ENCODE data around the gene JAG2.

Gene JAG2

DNA sequence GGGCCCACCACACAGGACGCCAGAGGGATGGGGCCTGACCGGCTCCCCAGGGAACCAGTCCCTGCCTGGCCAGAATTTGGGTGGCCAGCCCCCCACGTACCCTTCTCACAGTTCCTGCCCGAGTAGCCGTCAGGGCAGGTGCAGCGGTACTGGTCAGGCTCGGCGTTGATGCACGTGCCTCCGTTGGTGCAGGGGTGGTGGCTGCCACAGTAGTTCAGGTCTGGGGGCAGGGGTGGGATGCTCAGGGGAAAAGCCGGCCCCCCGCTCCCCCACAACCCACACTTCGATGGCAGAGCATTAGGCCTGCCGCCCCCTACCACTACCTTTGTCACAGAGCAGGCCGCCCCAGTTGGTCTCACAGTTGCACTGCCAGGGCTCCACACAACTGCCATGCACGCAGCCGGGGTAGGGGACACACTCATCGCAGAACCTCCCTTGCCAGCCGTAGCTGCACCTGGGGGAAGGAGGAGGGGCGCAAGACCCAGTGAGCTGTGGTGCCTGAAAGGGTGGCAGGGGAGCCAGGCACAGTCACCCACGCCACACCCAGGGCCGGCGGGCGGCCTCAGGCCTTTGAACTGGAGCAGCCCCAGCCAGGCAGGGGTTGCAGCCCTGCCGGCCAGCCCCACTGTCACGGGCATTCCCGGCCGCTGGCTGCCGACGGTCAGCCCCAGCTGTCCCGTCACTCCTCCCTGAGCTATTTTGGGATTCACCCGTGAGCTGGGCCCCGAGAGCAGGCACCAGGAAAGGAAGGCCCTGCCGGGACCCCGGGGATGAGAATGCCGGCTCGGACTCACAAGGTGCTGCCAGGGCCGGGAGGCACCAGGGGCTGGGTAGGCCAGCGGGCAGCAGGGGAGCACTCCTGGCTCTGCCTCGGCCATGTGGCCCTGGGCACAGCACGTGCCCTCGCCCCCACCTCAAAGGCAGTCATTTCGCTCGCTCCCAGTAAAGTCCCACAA is 16.5 kb downstream of the JAG2 start:
- DNase-seq: no peak

DNA sequence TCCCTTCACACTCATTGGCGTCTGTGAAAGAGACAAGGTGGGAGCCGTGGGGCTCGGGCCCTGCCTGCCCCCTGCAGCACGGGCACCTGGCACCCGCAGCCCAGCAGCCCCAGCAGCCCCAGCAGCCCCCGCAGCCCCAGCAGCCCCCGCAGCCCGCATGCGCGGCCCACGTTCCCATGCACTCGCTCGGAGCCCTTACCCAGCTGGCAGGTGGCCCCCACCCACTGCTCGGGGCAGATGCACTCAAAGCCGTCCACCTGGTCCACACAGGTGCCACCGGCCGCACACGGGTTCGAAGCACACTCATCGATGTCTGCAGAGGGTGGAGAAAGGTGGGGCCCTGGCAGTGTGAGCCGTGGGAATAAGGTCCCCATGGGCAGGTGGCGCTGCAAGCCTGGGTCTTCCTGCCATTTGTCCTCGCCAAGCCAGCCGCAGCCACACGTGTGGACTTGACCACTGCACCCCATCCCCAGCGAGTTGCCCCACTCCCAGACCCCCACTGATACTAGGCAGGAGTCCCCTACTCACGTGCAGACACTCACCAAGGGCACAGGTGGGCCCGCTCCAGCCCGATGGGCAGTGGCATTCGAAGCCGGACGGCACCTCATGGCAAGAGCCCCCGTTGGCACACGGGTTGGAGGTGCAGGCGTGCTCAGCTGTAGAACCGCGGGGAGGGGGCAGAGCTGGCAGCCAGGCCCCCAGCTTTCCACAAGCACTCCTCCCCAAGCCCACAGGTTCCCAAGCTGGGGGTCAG is 17.3 kb downstream of the JAG2 start:
- no peak for DNase-seq

DNA sequence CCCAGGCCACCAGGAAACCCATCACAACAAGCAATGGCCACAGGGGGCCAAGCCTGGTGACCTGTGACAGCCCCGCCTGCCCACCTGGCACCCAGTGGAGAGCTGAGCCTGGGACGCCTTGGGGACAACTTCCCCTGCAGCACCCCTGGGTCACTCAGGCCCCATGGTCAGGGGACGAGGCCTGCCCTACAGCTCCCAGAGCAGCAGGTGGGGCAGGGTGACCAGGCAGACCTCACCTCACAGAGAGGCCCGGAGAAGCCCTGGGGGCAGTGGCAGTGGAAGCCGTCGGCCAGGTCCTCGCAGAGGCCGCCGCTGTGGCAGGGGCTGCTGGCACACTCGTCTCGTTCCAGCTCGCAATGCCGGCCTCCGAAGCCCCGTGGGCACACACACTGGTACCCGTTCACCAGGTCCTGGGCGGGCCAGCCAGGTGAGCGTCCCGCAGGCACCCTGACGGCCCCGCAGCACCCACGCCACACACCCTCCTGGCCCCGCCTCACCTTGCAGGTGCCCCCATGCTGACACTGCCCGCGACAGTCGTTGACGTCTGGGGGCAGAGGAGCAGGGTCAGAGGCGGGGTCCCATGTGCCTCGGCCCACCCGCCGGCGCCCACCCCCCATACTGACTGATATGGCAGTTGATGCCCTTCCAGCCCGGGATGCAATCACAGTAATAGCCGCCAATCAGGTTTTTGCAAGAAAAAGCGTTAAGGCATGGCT is 18.1 kb downstream of the JAG2 start:
- DNase-seq: no peak

DNA sequence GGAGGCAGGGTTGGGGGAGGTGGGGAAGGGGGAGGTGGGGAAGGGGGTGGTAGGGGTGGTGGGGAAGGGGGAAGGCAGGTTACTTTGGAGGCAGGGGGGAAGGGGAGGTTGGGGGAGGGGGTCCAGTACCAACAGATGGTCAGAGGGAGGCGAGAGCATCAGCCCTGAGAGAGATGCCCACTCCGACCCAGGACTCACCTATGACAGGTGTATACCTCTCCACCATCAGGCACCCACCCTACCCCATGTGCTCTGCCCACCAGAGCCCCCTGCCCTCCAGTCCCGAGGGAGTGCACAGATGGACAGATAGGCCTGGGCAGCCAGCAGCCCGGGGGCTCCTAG is 18.6 kb downstream of the JAG2 start:
- DNase-seq: no peak

DNA sequence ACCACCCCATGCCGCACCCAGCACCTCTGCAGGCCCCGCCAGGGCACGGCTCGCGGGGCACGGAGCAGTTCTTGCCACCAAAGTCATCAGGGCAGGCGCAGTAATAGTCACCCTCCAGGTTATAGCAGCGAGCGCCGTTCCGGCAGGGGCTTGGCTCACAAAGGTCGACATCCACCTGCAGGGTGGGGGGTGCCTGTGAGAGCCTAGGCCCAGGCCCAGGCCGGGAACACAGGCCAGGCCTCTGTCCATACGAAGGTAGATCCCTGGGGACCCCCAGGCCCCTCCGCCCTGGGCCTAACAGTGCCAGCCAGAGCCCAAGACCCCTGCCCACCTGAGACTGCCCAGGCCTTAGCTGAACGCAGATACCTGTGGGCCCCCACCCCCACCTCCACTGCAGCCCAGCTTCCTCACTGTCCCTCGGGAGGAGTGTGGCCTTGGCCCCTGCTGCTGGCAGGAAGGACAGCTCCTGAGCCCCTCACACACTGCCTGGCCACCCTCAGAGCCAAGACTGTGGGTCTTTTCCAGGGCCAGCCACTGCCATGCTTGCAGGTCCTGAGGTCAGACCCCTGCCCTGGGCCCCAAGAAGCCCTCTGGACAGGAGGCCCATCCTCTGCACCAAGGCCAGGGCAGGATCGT is 19.3 kb downstream of the JAG2 start:
- no peak for DNase-seq

DNA sequence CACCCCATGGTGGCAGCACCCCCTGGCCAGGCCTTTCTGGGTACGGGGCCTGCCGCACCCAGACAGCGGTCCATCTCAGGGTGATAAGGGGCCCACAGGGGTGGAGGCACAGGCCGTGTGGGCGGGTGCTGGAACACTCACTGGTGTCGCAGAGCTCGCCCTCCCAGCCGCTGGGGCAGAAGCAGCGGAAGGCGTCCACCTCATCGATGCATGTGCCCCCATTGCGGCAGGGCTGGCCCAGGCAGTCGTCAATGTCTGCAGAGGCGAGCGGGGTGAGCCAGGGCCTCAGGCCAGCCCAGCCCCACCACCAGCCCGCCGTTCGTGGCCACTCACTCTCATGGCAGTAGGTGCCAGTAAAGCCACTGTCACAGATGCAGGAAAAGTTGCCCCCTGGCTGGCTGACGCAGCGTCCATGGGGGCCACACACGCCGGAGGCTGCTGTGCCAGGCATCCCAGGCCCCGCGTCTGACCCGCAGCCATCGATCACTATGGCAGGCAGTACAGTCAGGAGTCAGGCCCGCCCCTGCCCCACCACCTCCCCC is 19.9 kb downstream of the JAG2 start:
- DNase-seq: no peak

DNA sequence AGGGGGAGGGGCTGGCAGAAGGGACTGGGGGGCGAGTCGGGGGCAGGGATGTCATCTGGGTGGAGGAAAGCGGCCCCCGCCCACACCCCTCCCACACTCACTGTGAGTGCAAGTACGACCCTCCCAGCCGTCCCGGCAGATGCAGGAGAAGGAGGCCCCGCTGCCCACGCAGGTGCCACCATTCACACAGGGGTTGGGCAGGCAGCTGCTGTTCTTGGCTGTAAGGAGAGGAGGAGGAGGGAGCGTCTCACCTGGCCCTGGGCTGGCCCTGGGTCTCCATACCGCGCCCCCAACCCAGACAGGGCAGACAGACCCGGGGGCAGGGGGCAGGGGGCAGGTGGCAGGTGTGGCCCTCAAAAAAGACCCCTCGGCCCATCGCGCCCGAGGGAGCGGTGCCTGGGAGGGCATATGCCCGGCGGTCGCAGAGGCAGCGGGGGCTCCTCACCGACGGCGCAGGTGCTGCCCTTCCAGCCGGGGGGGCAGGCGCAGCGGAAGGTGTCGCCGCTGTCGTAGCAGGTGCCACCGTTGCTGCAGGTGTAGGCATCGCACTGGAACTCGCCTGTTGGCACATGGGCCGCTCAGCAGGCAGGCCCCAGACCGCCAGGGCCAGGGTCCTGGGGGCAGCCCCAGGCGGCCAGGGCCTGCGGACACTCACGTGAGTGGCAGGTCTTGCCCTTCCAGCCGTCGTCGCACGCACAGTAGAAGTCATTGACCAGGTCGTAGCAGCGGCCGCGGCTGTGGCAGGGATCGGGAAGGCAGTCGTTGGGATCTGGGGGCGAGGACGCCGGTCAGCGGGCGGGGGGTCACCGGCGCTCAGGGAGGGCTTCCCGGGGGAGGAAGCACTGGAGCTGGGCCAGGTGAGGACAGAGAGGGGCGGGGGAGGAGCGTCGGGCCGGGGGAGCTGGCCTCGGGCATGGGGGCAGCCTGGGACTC is 20.6 kb downstream of the JAG2 start:
- no peak for DNase-seq

DNA sequence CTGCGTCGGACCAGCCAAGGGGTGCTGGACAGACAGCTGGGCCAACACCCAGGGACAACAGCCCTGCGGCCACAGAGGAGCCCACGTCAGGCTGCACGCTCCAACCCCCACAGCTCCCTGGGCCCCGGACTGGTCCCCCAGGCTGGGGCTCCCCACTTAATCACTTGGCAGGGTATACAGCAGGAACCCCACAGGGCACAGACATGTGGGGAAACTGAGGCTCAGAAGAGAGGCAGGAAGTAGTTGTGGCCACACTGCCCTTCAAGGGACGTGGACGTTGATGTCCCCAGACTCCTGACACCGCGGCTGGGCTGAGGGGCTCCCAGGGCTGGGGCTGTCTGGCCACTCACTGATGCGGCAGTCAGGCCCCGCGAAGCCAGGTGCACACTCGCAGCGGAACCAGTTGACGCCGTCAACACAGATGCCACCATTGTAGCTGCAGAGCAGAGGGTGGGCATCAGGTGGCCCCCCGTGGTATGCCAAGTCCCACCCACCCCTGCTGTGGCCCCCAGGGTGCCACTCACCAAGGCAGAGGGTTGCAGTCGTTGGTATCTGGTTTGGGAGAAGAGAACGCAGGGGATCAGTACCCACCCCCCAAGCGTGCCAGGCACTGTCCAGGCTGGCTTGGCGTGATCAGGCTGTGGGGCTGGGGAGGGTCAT is 21.5 kb downstream of the JAG2 start:
- DNase-seq: no peak

DNA sequence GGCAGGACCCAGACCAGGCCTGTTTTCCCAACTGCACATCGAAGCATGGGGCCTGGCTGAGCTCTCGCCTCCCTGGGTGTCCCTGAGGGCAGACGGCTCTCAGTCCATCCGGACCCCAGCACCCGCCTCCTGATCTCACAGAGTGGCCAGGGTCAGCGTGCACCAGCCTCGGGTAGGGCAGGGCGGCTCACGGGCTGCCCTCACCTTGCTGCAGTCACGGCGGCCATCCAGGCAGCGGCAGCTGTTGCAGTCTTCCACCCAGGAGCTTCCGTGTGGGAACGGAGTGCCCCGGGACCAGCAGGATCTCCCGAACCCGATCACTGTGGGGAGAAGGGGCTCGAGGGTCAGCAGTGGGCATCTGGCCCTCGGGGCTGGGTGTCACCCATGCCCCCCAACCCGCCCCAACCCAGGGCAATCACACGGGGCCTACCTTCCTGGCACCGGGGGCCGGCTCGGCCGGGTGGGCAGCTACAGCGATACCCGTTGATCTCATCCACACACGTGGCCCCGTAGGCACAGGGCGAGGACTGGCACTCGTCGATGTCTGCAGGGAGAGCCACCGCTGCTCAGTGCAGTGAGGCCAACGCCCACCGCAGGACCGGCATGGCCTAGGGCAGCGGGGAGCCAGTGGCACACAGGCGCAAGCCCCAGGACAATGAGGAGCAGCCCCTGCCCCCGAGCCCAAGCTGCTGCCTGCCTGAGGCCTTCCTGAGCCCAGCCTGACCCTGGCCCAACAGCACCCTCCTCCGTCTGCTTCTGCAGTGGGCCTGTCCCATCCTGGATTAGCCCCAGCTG is 22.2 kb downstream of the JAG2 start:
- DNase-seq: no peak

DNA sequence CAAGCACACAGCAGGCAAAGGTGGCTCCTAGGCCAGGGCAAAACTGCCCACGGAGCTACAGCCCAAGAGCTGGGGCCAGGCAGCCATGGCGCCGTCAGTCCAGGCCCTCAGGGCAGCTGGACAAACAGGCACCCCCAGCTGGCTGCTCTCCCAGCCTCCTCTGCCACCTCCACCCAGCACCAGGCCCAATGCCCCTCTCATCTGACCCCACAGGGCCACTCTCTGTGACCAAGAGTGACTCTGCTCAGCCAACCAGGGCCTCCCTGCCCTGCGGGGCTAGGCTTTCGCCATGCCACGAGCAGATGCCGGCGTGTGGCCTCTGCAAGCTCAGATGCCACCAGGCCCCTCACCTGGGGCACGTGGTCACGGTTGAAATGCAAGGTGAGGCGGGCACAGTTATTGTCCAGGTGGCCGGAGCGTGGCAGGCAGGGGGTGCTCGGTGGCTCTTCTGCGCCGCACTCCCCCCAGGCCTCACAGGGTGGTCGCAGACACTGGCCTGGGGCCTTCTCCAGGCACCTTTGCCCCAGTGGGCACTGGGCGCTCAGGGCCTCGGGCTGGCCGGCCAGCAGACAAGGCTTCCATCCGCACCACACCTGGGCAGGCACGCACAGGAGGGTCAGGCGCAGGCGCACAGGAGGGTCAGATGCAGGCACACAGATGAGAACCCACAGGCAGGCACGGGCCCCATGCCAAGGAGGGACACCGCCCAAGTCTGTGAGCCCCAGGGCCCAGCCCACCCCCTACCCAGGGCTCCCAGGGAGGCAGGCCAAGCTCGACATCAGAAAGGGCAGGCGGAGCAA is 23.0 kb downstream of the JAG2 start:
- DNase-seq: no peak

DNA sequence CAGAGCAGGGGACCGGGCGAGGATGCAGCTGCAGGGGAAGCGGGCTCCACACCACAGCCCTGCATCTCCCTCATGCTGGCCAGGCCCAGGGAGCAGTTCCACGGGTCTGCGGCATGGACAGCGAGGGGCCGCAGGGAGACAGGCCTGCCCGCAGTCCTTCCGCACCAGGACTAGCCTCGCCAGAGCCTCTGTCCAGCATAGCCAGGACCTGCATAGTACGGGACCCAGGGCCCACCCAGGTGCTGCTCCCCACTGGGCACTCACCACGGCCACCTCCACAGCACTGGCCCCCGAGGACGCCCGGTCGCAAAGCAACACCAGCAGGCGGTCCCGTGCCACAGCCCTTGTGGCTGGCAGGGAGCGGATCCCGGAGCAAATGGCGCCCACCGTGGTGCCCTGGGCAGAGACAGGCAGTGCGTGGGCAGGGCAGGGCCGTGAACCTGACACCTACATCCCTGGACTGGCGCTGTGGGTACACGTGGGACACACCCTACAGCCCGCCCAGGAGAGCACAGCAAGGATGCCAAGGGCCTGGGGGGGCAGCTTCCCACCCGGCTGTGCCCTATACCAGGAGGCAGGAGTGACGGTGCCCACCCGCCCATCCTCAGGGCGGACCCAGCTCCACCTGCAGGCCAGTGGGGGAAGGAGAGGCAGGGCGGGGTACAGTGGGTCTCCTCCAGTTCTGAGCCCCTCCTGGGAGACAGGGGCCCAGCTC is 23.8 kb downstream of the JAG2 start:
- no peak for DNase-seq

DNA sequence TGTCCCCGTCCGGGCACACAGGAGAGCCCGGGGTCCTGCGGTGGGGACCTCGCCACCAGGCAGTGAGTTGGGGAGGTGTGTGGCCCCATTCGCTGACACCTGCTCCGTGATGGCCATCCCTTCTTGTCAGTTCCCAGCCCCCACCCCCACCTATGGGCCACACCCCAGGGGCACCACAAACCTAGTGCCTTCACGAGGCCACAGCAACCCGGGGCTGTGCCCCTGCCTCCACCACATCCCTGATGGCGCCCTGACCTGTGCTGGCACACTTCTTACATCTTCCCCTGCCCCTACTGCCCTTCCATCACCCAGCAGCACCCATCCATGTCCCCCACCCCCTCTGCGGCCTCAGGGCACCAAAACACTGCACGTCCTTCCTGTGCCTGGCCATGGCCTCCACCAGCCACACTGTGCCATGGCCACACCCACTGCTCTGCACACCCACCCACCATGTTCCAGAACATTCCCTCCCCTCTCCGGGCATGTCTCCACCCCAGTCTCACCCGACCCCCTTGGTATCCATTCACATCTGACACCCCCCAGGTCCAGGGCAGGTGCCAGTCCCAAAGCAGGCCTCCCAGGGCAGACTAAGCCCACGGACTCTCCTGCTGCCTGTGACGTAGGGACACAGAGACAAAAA is 24.4 kb downstream of the JAG2 start:
- DNase-seq: no peak

DNA sequence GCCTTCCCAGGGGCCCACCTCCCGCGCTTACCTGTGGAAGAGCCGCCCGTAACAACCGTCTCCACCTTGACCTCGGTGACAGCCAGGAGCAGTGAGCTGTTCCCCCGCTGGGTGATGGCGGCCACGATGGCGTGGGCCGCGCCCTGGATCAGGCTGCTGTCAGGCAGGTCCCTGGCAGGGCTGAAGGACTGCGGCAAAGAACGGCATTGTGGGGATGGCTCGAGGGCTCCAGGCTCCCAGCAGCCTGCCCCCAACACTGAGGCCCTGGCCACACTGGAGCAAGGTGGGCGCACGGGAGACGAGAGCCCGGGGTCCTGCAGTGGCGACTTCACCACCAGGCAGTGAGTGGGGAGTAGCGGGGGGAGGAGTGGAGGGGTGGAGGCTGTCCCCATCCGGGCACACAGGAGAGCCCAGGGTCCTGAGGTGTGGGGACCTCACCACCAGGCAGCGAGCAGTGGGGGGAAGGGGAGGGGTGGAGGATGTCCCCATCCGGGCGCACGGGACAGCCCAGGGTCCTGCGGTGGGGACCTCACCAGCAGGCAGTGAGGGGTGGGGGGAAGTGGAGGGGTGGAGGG is 25.0 kb downstream of the JAG2 start:
- no peak for DNase-seq

DNA sequence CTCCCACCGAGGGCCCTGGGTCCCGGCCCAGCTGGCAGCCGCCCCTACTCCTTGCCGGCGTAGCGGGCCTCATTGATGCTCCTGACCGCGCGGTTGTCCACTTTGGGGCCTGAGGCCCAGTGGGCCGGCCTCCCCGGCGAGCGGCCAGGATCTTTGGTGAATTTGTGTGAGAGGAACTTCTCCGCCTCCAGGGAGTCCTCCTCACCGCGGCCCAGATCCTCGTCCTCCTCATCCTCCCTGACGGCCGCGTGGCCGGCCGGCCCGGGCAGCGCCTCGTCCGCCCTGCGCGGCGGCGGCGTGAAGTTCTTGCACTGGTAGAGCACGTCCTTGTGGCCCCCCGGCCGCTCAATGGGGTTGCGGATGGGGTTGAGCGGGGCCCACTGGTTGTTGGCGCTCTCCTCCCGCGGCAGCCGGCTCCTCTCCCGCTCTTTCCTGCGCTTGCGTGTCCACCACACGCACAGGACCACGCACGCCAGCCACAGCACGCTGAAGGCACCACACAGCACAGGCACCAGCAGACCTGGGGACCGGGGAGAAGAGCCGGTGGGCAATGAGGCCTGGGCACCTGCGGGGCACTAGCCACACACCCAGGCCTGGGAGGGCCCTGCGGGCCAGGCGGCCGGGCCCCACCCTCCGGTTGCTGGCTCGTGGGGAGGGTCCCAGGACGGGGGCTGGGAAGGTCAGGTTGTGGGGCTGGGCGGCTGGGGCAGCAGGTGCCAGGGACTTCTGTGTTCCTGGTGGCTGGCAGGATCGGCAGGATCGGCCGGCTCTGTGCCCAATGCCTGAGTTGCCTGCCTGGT is 25.7 kb downstream of the JAG2 start:
- no peak for DNase-seq
